ENCODE measurements around the gene GSKIP.

Gene GSKIP

DNA sequence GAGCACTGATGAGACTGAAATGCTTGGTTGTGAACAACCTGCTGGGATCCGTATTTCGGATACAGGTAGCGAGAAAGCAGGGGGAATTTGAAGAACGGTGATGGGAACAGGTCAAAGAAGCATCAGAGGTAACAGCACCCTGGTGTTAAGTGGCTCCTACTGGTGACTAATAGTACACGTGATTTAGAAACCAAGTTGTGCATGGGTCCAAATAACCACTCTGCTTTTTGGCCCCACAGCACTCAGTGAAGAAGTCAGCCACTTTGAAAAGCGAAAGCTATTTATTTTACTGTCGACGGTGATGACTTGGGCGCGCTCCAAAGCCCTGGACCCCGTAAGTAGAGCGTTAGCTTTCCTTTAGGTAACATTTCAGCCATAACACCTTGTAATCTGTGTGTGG lies 45.3 kb downstream of the GSKIP start:
- CTCF ChIA-PET, result interaction anchor here (1.0 to 1.4 kb wide), 2 partner anchors 12 to 308 kb away, joined by 3 read pairs; no protein-coding TSS in a partner anchor
- POLR2A ChIA-PET, result no interaction called here
- no peak for DNase-seq (ENCODE audit: extremely low spot score)
- TF ChIP-seq, protein P1, sequence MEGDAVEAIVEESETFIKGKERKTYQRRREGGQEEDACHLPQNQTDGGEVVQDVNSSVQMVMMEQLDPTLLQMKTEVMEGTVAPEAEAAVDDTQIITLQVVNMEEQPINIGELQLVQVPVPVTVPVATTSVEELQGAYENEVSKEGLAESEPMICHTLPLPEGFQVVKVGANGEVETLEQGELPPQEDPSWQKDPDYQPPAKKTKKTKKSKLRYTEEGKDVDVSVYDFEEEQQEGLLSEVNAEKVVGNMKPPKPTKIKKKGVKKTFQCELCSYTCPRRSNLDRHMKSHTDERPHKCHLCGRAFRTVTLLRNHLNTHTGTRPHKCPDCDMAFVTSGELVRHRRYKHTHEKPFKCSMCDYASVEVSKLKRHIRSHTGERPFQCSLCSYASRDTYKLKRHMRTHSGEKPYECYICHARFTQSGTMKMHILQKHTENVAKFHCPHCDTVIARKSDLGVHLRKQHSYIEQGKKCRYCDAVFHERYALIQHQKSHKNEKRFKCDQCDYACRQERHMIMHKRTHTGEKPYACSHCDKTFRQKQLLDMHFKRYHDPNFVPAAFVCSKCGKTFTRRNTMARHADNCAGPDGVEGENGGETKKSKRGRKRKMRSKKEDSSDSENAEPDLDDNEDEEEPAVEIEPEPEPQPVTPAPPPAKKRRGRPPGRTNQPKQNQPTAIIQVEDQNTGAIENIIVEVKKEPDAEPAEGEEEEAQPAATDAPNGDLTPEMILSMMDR (IDR thresholded peaks at IDR 0.05; ENCODE audit: control extremely low read depth, extremely low read depth, low read depth, missing control alignments), result no peak

DNA sequence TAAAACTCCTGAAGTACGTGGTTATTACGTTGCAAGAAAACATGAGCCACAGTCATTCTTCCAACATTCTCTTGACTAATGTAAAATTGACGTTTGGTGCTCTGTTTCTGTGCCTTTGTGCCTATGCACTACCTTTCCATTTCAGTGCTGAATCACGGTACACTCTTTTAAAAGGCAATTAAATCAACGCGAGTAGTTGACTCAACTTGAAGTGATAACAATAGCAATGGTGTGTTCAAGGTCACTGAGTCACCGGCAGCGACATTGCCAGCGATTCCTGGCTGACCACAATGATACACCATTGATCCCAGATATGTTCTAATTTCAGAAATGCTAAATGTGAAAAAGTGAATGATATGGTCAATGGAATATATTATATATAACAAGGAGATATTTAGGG lies 46.4 kb downstream of the GSKIP start:
- ChIA-PET CTCF (no interaction called here), POLR2A (no interaction called here)
- no peak for DNase-seq (ENCODE audit: extremely low spot score)
- TF ChIP-seq, protein P1 (IDR thresholded peaks at IDR 0.05; ENCODE audit: control extremely low read depth, extremely low read depth, low read depth, missing control alignments), result no peak

DNA sequence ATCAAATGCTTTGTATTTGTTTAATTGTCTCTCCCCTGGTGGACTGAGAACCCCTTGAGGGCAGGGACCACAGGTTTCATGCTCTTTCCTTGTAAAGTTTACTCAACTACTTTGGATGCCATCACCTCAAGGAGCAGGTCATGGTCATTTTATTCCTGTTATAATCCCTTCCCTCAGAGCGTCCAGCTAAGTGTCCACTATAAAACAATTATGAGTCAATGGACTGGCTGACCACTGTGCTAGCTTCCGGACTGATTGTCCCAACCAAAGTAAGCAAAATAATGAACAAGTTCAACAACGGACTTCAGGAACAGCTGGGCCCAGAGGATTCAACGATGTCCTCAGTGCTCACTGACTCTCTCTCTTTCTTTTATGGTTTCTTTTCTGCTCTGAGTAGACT lies 46.8 kb downstream of the GSKIP start:
- ChIA-PET CTCF (interaction anchor here (0.9 kb wide), 1 partner anchor 15 kb away, joined by 4 read pairs; no protein-coding TSS in a partner anchor), POLR2A (no interaction called here)
- TF ChIP-seq, protein P1 (IDR thresholded peaks at IDR 0.05; ENCODE audit: control extremely low read depth, extremely low read depth, low read depth, missing control alignments), result no peak
- no peak for DNase-seq (ENCODE audit: extremely low spot score)

DNA sequence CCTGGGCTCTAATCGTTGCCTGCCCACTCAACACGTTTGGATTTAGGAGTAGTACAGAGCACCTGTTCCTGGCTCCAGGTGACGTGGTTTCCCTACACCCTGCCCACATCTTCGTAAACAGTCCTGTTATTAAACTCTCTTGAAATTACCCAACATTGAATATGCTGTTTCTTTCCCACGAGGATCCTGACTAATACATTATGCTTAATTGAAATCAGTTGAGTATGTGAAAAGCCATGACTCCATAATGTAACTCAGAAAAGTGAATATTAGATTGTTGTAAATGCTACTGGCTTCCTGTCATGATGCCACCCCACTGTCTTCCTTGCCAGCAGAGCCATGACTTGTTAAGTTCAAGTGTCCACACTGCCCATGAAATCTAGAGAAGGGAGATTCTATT lies 50.2 kb downstream of the GSKIP start:
- POLR2A ChIA-PET, result no interaction called here
- no peak for DNase-seq (ENCODE audit: extremely low spot score)
- TF ChIP-seq, protein P1 (IDR thresholded peaks at IDR 0.05; ENCODE audit: control extremely low read depth, extremely low read depth, low read depth, missing control alignments), result no peak
- CTCF ChIA-PET, result no interaction called here

DNA sequence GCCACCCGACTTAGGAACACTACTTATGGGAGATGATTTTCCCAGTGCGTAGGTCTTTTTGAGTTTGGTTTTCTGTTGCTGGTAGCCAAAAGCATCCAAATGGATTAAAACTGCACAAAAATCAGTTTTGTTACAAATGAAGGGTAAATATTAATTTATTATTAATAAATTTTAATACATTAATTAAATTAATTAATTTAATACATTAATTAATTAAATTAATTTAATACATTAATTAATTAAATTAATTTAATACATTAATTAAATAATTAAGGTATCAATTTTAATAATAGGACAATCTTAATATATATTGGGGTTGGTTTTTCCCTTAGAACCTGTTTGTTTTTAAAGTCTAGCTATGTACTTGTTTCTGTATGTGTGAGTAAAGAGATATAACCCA lies 52.2 kb downstream of the GSKIP start:
- TF ChIP-seq, protein P1 (IDR thresholded peaks at IDR 0.05; ENCODE audit: control extremely low read depth, extremely low read depth, low read depth, missing control alignments), result no peak
- no peak for DNase-seq (ENCODE audit: extremely low spot score)
- ChIA-PET CTCF (interaction anchor here (1.3 kb wide), 1 partner anchor 16 kb away, joined by 3 read pairs; no protein-coding TSS in a partner anchor), POLR2A (no interaction called here)

DNA sequence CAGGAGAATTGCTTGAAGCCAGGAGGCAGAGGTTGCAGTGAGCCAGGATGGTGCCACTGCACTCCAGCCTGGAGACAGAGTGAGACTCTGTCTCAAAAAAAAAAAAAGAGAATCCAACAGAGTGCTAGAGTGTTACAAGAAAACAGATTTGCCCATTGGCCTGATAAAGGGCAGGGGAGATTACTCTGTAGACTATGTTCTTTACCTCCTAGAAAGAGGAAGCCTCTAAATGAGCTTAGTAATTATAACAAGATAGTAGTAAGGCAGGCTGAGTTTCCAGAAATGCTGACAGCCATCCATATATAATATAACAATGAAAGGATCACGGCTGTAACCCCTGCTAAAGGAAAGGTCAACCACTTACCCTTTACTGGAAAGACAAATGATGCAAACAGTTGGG lies 53.0 kb downstream of the GSKIP start:
- TF ChIP-seq, protein P1 (IDR thresholded peaks at IDR 0.05; ENCODE audit: control extremely low read depth, extremely low read depth, low read depth, missing control alignments), result no peak
- ChIA-PET CTCF (interaction anchor here (0.7 to 1.4 kb wide), 3 partner anchors 14 to 315 kb away, joined by 3 to 5 read pairs (median 3); no protein-coding TSS in a partner anchor), POLR2A (no interaction called here)
- DNase-seq (ENCODE audit: extremely low spot score), result no peak

DNA sequence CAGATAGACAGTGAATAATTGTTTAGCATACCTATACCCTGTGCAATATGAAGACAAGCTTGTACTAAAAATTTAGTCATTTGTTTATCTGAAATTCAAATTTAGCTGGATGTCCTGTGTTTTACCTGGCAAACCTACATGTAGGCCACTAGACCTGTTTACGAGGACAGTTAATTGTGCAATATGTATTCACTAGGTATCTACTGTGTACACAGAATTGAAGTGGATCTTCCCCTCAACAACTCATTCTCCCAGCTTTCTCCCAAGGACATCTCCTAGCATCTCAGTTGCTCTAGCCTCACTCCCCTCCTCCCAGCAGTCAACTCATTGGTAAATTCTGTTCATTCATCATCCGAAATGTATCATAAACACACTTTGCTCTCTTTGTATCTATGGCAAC lies 53.9 kb downstream of the GSKIP start:
- TF ChIP-seq, protein P1 (IDR thresholded peaks at IDR 0.05; ENCODE audit: control extremely low read depth, extremely low read depth, low read depth, missing control alignments), result no peak
- DNase-seq (ENCODE audit: extremely low spot score), result no peak
- ChIA-PET CTCF (interaction anchor here (0.7 to 1.8 kb wide), 6 partner anchors 9 to 316 kb away, joined by 3 to 5 read pairs (median 5); no protein-coding TSS in a partner anchor), POLR2A (no interaction called here)
